SHP77 (cell line): ENCODE measurements around the gene PRKRA.
"Not testable (repeated sequence)": the region's sequence is repeated elsewhere in the genome, so short reads cannot be mapped to it uniquely, and the experiment has no call there.

ENCODE experiments used
- DNase-seq, 2 experiments: peaks; one replicate each; lab custom pipeline; 2025; lab: John Stamatoyannopoulos, UW

The PRKRA gene

DNA sequence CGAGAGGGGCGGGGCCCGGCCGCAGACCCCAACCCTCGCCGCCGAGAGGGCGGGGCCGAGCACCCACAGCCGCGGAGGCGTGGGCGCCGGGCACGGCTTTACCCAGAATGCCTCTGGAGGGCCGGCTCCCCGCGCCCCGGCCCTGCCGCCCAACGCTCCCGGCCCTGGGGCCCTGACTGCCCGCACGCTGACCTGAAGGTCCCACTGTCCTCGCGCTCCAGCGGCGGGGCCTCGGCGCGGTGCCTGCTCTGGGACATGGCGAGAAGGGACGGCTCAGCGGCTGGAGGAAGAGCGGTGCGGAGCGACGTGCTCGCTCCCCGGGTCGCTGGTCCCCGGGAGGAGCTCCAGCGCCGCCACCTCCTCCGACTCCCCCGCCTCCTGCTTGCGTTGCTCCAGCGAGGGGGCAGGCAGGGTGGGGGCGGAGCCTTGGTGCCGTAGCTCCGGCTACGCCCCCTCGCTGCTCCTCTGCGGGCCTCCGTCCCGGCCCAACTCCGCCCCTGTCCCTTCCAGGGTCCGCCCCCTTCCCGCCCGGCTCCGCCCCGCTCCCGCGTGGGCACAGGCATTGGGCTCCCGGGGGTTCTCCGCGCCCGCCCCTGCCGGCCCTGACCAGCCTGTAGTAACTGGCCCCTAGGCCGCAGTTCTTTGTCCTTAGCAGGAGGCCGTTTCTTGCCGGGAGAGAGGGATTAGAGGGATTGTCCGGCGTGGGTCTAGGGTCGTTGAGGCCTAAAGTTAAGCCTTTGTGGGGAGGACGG is at the start of gene PRKRA, which contains the start of gene PJVK:
Gene PRKRA (minus strand): TSS at position 402 of the 752 bp plus-strand sequence. CDS start 145 bp downstream, at position 257.
Gene PJVK (plus strand): TSS at position 605 of the 752 bp plus-strand sequence. CDS start 2,032 bp downstream, outside the sequence.
- peak; percentile 81 to 82 for DNase-seq

DNA sequence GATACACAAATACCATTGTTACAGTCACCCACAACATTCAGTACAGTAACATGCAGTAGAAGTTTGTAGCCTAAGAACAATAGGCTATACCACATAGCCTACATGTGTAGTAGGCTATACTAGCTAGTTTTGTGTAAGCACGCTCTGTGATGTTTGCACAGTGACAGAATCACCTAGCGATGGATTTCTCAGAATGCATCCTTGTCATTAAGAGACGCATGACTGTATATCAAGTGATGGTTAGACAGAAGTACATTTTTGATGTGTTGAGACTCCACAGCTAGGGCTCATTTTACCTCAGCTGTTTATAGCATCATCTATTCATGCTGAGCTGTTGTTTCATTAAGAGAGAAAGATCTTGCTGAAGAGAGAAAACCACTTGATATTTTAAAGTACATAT is 48.7 kb upstream of the PRKRA start:
- DNase-seq, result no peak

DNA sequence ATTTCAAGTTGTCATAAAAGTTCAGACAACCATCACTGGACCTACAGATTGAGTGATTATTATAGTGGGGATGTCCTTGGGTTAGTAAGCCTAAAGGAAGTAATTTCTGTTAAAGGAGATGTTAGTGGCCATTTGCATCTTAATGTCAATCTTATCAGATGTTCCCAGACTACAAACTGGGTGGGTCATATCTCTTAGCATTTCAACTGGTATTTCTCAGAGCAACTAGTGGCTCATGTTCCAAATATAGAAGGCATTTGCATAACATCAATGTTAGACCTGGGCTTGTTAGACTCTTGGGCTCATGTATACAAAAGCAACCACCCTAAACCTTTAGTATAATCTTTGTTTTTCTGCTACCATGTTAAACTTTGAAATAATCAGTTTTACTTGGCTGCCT is 47.2 kb upstream of the PRKRA start:
- DNase-seq, result no peak

DNA sequence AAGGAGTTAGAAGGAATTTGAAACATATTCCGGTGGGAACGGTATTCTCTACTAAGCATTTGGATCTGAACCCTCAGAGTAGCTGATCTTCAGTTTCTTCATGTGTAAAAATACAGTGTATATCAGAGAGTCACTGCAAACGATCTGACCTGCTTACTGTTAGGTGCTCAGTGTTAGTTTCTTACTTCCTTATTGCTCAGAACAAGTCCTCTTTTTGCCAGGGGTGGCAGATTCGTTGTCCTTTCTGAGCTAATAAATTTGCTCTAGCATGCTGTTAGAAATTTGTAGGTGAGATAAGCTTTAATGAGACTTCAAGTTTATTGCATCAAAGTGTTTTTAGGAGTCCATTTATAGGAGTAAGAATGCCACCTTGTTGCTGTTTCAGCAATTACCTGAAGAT is 45.1 kb upstream of the PRKRA start:
- no peak for DNase-seq

DNA sequence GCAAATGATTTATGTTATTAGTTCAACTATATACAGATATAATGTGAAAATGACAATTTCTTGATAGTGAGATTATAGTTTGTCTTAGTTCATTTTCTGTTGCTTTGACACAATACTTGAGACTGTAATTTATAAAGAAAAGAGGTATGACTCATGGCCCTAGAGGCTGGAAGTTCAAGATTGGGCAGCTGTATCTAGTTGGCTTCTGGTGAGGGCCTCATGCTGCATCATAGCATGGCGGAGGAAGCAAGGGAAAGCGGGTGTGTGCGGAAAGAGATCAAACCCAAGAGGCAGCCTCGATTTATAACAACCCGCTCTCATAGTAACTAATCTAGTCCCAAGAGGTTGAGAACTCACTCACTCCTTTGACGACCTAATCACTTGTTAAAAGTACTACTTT is 40.6 kb upstream of the PRKRA start:
- no peak for DNase-seq

DNA sequence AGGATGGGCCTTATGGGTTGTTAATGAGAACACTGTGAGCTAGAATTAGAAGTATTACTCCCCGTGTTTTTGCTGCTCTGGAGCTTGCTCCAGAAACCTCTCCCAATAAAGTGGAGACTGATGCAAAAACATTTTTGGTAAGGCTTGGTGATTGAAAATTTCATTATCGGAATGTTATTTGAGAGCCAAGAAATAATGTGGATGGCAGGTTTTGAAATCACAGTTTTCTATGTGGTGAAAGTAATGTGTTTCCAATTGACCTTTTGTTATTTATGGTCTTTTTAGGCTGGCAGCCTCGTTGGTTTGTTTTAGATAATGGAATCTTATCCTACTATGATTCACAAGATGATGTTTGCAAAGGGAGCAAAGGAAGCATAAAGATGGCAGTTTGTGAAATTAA is 34.4 kb upstream of the PRKRA start:
- no peak for DNase-seq

DNA sequence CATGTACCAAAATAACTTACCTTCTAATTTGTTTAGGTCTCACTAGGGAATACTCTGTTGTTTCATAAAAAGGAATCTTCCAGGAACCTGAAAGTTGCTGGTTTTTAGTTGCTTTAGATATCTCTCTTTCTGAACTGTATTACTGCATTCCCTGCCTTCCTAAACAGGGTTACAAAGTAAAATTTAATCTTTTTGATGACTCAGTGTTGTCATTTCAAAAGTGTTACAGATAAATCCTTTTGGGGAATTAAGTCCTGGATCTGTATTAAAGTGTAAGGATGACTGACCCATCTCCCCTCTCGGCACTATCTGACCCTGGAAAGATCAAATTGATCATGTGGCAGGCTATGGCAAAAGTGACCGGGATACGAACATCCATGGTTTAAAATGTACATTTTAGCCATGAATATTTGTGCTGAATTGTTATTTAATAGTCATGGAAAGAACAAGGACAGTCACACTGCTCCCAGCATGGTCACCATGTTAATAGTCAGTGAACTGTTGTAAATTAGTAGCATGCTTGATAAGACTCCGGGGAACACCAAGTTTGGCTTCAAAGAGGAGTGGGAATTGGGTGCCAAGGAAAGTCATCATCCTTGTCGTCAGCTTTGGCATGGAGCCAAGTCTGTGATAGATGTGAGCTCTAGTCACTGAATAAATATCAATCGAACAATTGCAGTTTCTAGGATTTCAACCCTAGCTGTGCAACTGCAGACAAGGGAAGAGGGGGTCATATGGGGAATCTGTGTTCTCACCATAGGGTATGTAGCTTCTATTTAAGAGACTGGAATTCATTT is 33.5 kb upstream of the PRKRA start:
- peak; percentile 35 to 50 for DNase-seq

DNA sequence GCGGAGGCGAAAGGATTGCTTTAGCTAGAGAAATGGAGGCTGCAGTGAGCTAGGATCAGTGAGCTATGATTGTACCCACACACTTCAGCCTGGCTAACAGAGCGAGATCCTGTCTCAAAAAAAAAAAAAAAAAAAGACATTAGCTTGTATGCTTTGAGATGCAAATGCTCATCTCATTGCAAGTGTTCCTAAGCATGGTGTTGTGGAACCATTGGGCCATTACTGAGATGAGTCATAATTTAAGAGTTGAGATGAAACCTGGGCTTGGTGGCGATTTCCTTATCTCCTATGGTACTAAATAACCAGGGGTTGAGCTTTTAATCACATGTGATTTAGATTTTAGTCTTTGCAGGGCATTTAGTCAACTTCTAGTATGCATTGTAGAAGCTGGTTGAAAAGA is 31.5 kb upstream of the PRKRA start:
- no peak for DNase-seq

DNA sequence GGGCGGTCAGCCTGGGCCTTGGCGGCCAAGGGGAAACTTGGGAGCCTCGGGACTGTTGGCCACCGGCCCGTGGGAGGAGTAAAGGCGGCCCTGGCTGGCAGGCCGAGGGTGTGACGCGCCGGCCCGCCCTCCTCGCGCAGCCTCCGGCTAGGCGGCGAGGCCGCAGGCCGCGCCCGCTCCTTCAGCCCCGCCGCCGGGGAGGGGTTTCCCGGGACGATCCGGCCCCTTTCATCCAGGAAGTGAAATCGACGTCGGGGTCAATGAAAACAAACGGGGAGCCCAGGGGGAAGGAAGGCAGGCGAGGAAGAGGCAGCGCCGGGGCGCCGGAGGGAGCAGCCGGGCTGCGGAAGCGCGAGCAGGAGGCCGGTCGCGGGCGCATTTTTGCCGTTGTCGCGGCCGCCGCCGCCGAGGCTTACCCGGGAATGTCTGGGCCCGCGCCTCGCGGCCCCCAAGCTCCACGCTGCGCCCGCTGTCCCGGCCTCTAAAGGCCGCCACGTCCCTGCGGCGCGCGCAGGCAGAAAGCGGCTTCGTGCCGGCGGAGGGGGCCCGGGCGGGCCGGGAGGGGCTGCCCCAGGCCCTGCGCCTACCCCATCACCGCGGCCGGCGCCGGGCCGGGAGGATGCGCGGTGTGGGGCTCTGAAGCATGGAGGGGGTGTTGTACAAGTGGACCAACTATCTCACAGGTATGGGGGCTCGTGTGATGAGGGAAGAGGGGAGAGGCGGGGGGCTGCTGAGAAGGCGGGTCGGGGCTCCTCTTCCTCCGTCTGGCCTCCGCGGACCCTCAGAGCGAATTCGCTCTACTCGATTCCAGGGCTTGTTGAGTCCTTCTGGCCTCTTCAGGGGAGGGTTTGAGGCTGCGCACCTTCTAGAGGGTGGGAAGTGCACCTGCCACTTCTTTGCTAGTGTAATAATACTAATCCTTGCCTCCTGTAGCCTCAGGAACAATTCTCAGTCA is 29.5 kb upstream of the PRKRA start, which contains the start of gene PLEKHA3:
Gene PLEKHA3 (plus strand): TSS at position 231 of the 955 bp plus-strand sequence. CDS start 413 bp downstream, at position 644.
- peak; percentile 75 to 92 for DNase-seq

DNA sequence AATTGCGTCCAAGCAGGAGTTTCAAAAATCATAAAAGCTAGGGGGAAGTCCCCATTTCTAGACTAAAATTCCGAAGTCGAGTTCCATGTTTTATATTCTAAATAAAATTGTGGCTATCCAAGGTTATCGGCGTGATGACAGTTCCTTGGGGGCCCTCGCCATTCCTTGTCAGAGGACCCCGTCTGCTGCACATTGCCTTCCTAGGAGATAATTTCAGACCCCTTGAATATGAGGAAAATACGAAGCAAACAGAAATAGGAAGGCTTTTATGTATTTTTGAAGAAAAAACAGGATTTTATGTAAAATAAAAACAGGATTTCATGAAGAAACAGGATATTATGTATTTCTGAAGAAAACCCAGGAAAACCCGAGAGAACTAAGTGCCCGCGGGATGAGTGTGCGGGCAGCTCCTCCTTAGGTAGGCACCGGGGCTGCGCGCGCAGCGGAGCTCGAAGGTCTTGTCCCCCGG is 28.8 kb upstream of the PRKRA start:
- no peak for DNase-seq

DNA sequence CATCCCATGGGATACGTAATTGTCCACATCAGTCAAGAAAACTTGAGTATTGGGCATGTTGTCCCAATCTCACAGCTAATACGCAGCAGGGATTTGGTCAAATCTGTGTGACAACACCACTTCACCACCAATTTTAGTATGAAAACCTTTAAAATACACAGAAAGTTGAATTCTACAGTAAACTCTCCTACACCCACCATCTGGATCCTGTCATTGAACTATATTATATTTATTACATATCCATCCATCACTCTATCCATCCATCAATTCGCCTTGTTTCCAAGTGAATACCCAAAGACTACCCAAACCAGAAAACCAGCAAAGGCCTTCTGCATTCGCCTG is 28.3 kb upstream of the PRKRA start:
- no peak for DNase-seq

DNA sequence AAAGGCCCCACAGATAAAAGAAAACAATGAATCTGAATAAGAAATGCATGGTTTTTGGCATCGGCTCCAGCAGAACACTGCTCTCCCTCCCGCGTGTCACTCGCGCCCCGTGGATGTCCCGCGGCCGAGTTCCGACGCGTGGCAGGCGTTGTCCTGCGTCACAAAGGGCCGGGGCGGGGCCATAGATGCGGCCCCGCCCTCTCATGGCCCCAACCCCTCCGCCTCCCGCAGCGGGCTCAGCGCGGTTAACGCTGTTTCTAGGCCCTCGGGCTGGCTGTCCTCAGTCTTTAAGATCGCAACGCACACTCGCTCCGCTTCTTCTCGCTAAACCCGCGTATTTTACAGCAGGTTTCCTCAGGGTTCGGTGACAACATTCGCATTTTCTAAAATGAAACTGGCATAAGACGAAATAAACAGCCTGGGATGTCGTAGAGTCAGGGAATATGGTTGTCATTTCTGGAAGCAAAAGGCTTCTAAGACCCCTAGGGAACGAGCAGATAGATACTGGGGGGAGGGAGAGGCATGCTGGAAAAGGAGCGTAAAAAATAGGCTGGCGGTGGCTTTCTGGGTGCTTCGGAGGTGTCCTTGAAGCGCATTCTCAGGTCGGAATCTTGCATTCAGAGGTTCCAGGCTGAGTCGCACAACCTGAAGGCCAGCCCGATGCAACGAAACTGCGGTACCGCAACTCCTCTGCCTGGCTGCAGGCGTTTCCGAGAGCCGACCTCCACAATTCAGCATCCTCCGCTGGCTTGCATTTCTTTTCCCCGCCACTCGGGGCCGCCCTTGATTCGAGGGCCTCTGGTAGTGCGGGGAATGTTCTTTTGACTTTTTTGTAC is 27.7 kb upstream of the PRKRA start, which contains the start of gene FKBP7:
Gene FKBP7 (minus strand): TSS at position 162 of the 836 bp plus-strand sequence. CDS start 101 bp downstream, at position 61.
- peak; percentile 48 to 49 for DNase-seq

DNA sequence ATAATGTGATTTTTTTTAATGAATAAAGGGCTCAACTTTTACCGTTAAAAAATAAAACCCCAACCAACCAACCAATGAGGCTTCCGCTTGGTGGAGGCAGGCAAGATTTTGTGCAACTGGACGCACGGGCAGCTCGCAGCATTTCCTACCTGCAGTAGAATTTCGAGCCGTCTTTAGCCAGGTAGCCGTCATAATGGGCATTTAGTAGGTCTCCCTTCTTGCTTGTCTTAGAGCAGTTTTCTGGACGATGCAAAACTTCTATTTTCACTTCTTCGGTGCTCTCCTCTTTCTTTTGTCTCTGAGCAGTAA is 27.1 kb upstream of the PRKRA start:
- peak in 1 of 2 experiments; percentile 1 for DNase-seq

DNA sequence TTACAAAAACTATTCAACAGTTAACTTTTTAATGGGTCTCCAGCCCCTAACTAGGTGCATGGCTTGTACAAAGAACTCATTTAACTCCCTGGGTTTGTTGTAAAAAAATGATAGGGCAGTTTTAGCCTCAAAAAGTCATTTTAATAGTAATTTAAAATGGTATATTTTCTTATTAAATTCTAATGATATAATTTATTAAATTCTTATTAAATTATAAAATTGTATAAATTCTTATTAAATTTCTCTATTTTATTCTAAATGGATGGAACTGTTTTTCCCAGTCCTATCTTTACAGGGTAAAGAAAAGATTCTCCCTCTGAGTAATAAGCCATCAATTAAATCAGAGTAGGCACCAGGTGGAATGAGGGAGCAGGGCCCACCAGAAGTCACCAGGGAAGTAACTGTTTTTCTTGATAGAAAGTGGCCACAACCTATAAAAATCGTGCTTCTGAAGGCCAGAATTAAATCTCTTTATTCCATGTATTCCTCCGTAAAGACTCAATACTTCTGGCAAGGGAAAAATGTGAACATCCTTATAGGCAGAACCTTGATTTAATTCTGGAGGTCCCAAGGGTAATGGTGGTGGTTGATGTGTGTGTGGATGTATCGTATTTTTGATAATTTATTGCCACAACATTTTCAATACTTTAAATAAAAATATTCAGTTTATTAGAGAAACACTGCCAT is 26.6 kb upstream of the PRKRA start:
- no peak for DNase-seq

DNA sequence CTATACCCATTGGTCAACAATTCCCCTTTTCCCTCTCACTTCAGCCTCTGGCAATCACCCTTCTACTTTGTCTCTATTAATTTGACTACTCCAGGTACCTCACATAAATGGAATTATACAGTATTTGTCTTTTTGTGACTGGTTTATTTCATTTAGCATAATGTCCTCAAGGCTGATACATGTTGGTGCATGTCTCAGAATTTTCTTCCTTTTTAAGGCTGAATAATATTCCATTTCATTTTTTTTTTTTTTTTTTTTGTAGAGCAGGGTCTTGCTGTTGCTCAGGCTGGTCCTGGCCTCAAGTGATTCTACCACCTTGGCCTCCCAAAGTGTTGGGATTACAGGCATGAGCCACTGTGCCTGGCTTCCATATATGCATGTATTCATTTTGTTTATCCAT is 25.5 kb upstream of the PRKRA start:
- no peak for DNase-seq

DNA sequence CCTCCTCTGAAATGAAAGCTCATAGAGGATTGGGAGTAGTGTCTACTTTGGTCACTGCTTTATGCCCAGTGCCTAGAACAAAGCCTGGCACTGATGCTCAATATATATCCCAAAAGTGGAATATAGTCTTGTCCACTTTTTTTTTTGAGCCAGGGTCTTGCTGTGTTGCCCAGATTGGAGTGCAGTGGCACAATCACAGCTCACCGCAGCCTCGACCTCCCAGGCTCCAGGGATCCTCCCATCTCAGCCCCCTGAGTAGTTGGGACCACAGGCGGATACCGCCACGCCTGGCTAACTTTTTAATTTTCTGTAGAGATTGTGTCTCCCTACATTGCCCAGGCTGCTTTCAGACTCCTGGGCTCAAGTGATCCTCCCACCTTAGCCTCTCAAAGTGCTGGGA is 23.6 kb upstream of the PRKRA start:
- DNase-seq, result no peak

DNA sequence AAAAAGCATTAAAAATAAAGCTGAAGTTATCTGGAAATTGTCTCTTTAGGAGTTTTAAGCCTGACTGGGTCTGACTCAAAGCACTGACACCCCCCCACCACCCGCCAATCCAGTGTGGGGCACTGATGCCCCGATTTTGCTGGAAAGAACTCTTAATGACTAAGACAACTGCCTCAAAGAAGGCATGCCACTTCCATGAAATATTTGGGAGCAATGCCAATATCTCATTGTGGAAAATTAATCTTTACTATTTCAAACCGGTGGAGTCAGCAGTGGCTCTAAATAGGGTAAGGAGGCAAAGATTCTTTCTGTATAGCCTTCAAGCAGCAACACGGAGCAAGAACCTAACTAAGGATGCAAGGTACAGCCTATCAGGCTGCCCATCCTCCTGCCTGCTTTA is 23.0 kb upstream of the PRKRA start:
- no peak for DNase-seq

DNA sequence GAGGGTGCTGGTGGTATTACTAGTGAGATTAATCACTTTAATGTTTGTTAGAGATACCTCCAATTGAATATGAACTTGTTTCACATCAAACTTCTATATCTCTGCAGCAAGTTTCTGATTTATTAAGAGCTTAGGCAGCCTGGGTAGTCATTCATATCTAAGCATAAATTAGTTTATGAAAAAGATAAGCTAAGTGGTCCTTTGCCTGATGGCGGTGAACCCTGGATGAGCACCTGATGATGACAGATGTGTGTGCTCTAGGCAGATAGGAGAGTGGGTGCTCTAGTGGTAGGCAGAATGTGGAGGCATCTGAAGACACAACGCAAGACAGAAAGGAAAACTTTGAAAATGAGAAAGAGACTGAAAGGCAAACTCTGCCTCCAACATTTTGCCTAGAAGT is 22.4 kb upstream of the PRKRA start:
- no peak for DNase-seq

DNA sequence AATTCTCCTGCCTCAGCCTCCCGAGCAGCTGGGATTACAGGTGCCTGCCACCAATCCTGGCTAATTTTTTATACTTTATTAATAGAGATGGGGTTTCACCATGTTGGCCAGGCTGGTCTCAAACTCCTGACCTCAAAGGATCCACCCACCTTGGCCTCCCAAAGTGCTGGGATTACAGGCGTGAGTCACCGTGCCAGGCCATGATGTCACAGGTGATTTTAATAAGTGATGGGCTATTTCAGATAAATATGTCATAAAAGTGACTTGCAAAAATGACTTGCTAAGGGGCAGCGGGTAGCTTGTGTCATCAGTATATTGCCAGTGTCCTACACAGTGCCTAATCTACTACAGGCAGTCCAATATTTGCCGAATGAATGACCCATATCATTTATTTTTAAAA is 20.3 kb upstream of the PRKRA start:
- not testable (repeated sequence) for DNase-seq

DNA sequence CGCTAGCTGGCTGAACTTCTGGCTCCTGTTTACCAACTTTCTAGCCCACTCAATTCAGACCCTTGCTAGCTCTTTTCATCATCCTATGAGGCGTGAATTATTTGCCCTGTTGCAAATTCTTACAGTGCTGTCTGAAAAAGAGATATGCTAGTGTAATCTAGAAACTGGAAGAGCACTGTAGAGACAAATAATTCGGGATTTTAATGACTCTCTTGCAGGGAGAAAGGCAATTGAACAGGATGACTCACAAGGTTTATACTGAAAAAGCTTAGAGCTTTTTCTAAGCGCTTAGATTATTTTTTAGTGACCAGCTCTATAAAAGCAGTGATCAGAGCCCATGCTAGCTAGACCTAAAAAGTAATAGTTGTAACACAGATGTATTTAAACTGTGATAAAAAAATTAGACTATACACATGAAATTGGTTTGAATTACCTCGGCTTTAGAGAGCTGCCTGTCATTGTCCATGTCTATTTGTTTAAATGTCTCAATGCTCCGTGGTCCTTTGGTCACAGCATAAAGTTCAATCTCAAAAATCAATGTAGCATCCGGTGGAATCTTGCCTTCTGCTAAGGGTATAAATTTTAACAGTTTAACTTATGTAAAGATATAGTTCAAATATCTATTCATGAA is 18.4 kb upstream of the PRKRA start:
- DNase-seq, result no peak
